WERI-Rb-1 (cell line): ENCODE measurements around the gene SYNJ2.

Source experiments
- DNase-seq: peaks from one replicate; pipeline ENCODE4 v3.0.0-alpha.2; 2020
- H3K27ac ChIP-seq: fragments of 250-450 bp; sonication (Bioruptor Pico); 2 replicates; pipeline ENCODE4 v1.5.1; 2020; ENCODE audit warnings: mild to moderate bottlenecking, moderate library complexity
- H3K27me3 ChIP-seq: fragments of 250-450 bp; sonication (Bioruptor Pico); 2 replicates; pipeline ENCODE4 v1.5.1; 2021; ENCODE audit warnings: mild to moderate bottlenecking, low read depth, moderate library complexity; ENCODE audit not compliant: insufficient read depth, severe bottlenecking
- H3K36me3 ChIP-seq: fragments of 250-450 bp; sonication (Bioruptor Pico); 2 replicates; pipeline ENCODE4 v1.5.1; 2020; ENCODE audit warnings: mild to moderate bottlenecking, moderate library complexity
- H3K4me3 ChIP-seq: 2 replicates; pipeline ENCODE4 v1.5.1; 2011; ENCODE audit warnings: low read depth, mild to moderate bottlenecking, control low read depth, low read length
- H3K9me3 ChIP-seq: fragments of 250-450 bp; sonication (Bioruptor Pico); 2 replicates; pipeline ENCODE4 v1.5.1; 2021; ENCODE audit warnings: mild to moderate bottlenecking, moderate library complexity; ENCODE audit not compliant: severe bottlenecking
- CTCF ChIP-seq: IDR thresholded peaks from 2 replicates; pipeline ENCODE4 v1.5.1; 2011; ENCODE audit warnings: low read depth, mild to moderate bottlenecking, control low read depth, inconsistent platforms, low read length

Gene SYNJ2

GRCh38 chr6:157961832-157962575 is 19.7 kb upstream of the SYNJ2 start:
- Histone ChIP-seq H3K27me3 (no peaks in the 10 kb centered on the region), H3K9me3 (peaks cover 7% of the 10 kb centered on the region), H3K4me3 (no peak overlapping the region), H3K36me3 (no peaks in the 10 kb centered on the region), H3K27ac (no peak overlapping the region)
- no peak for DNase-seq
- TF ChIP-seq CTCF: no peak

GRCh38 chr6:157962601-157963302 is 18.9 kb upstream of the SYNJ2 start:
- H3K9me3 ChIP-seq: peaks cover 7% of the 10 kb centered on the region
- H3K27ac ChIP-seq: no peak overlapping the region
- no peak for TF ChIP-seq CTCF
- H3K27me3 ChIP-seq: no peaks in the 10 kb centered on the region
- no peak overlapping the region for H3K4me3 ChIP-seq
- DNase-seq: no peak
- H3K36me3 ChIP-seq: no peaks in the 10 kb centered on the region

GRCh38 chr6:157964100-157964499 is 17.6 kb upstream of the SYNJ2 start:
- no peak for DNase-seq
- no peak for TF ChIP-seq CTCF
- H3K4me3 ChIP-seq: no peak overlapping the region
- no peak overlapping the region for H3K27ac ChIP-seq
- H3K27me3 ChIP-seq: no peaks in the 10 kb centered on the region
- H3K9me3 ChIP-seq: no peaks in the 10 kb centered on the region
- H3K36me3 ChIP-seq: no peaks in the 10 kb centered on the region

- DNase-seq: no peak
- no peak for TF ChIP-seq CTCF
- no peak overlapping the region for H3K4me3 ChIP-seq
- no peaks in the 10 kb centered on the region for H3K9me3 ChIP-seq
- no peak overlapping the region for H3K27ac ChIP-seq
- no peaks in the 10 kb centered on the region for H3K27me3 ChIP-seq
- H3K36me3 ChIP-seq: no peaks in the 10 kb centered on the region
These were observed 16.3 kb upstream of the SYNJ2 start for GRCh38 chr6:157965387-157965786.

GRCh38 chr6:157966589-157966977 is 15.1 kb upstream of the SYNJ2 start:
- no peak overlapping the region for H3K27ac ChIP-seq
- no peaks in the 10 kb centered on the region for H3K9me3 ChIP-seq
- H3K36me3 ChIP-seq: no peaks in the 10 kb centered on the region
- TF ChIP-seq CTCF: no peak
- no peaks in the 10 kb centered on the region for H3K27me3 ChIP-seq
- no peak overlapping the region for H3K4me3 ChIP-seq
- DNase-seq: no peak
